GM18502 (cell line): ENCODE results near the gene GOLGA6L10.
"Not testable (repeated sequence)": the region's sequence is repeated elsewhere in the genome, so short reads cannot be mapped to it uniquely, and the experiment has no call there.

ENCODE experiments used
- ATAC-seq: cut with Tn5 transposase; IDR thresholded peaks from one replicate; pipeline ENCODE4 v1.9.1; 2021; ENCODE audit warnings: mild to moderate bottlenecking; ENCODE audit not compliant: unreplicated experiment, poor library complexity

The GOLGA6L10 gene

GRCh38 chr15:82349375-82349774 is at the start of gene GOLGA6L10:
GOLGA6L10 (minus strand) TSS chr15:82349475; CDS start chr15:82349375, 100 bp downstream.
- ATAC-seq = not testable (repeated sequence)

DNA sequence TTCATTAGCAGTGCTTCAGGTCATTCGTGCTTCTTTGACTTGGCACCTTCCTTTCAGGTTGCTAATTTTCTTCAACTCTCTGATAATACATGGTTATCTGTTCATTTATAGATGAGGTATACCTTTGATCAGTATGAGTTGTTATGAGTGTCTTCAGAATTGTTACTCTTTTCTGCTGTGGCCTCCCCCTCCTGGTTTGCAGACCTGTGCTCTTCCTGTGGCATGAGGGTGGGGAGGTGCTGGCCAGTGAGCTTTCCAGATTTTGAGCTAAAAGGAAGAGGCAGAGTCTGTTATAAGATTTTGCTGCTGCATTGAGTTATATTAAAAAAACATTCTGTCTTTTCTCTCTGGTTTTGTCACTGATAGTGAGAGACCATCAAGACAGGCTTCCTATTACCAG is 49.5 kb upstream of the GOLGA6L10 start:
- ATAC-seq = no peak

- no peak for ATAC-seq
These were observed 48.5 kb upstream of the GOLGA6L10 start for GRCh38 chr15:82397817-82398216.

DNA sequence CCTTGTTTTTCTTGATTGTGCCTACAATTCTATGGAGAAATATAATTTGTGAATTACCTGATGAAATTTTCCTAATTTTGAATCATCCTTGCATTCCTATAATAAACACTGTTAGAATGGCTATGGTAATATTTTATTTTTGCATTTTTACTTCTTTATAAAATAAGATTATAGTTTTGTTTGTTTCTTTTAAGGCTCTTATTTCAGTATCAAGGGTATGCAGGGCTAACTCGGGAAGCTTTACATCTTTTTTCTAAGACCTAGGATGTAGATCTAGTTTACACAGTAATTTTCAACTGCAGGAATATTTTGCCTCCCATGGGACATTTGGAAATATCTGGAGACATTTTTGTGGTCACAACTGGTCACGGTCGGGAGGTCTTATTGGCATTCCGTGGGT is 46.5 kb upstream of the GOLGA6L10 start:
- ATAC-seq = not testable (repeated sequence)

DNA sequence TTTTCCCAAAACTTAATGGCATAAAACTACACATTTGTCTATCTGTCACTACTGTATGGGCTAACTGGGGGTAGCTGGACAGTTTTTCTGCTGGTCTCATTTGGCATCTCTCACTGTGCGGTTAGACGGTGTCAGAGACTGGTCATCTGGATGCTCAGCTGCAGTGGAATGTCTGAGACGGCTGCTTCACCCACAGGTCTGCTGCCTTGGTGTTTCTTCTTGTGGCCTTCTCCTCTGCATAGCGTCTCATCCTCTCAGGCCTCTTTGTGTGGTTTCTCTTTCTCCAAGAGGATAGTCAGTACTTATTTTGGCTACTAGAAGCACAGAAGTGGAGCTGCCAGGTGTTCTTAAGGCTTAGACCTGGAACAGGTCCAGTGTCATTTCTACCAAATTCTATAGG is 44.4 kb upstream of the GOLGA6L10 start:
- no peak for ATAC-seq

DNA sequence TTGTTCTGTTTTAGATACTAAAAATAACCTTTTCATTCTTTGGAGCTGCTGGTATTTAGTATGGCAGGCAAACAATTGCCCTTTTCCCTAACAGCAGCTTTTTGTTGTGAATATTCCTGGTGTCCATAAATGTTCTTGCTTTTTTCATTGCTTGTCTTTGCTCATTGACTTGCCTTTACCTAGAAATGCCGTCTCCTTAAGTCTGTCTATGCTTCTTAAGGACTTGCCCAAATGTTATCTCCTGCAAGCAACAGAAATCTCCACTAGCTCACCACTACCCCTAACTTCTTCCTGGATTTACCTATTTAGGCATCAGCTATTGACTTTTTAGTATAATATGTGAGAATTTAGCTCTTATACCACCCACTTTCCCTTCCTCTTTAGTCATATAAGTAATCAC is 42.8 kb upstream of the GOLGA6L10 start:
- not testable (repeated sequence) for ATAC-seq

GRCh38 chr15:82390152-82390551 is 40.9 kb upstream of the GOLGA6L10 start:
- ATAC-seq = not testable (repeated sequence)

DNA sequence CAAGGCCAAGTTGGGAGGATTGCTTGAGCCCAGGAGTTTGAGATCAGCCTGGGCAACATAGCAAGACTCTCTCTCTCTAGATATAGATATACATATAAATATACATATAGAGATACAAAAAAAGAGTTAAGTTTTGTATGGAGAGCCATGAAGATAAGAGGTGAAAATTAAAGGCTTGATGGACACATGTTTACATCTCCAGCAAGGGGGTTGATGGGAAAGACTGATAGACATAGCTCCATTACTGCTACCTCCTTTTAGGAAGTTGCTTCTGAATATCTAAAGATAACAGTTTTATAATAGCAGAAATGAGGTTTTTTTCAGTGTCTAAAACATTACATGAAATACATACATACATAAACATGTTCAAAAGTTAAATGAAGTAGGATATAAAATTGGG is 37.9 kb upstream of the GOLGA6L10 start:
- not testable (repeated sequence) for ATAC-seq

- ATAC-seq = not testable (repeated sequence)
These were observed 32.2 kb upstream of the GOLGA6L10 start for GRCh38 chr15:82381330-82381955.

GRCh38 chr15:82379552-82379951 is 30.3 kb upstream of the GOLGA6L10 start:
- ATAC-seq = not testable (repeated sequence)

DNA sequence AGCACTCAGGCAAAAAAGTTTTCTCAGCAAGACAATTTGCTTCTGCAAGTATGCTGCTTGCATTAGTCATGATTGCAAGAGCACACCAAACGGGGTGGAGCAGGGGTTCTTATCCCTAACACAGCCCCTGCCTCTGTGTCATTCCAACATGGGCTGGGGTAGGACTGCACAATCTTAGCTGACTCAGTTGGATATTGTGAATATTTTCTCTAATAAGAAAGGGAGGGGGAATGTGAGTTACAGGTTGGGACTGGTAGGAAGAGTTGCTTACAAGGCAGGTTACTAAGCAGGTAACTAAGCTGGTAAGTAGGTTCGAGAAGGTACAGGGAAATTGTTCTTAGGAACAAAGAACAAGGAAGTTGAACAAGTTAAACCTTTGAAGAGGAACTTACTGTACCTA is 24.4 kb upstream of the GOLGA6L10 start:
- ATAC-seq = not testable (repeated sequence)

GRCh38 chr15:82371656-82372055 is 22.4 kb upstream of the GOLGA6L10 start:
- ATAC-seq = no peak

DNA sequence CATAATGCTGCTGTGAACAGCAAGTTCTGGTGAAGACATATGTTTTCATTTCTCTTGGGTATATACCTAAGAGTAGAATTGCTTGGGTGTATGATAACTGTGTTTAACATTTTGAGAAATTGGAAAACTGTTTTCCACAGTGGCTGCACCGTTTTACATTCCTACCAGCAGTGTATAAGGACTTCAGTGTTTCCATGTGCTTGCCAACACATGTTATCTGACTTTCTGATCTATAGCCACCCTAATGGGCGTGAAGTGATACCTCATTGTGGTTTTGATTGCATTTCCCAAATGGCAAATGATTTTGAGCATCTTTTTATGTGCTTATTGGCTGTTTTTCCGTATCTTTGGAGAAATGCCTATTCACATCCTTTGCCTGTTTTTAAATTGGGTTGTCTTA is 18.5 kb upstream of the GOLGA6L10 start:
- ATAC-seq = not testable (repeated sequence)

- ATAC-seq = peak; percentile 69
These were observed 16.5 kb upstream of the GOLGA6L10 start for GRCh38 chr15:82365692-82366323.

DNA sequence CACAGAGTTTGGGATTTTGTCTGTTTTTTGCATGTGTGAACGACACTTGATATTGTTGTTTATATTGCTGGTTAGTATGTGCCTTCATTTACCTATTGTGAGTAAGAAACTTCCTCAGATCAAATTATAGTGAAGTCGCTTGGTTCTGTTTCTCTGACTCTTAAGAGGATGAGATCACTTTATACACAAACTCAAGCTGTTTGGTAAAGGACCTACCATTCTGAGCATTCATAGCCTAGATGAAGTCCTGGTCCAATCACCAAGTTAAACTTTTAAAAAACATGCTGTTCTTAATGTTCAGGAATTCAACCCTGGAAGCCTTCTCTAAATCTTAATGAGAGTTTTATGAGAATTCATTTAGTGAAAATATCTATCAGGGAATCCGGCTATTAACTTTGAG is 15.3 kb upstream of the GOLGA6L10 start:
- not testable (repeated sequence) for ATAC-seq

GRCh38 chr15:82362790-82363189 is 13.5 kb upstream of the GOLGA6L10 start:
- ATAC-seq = not testable (repeated sequence)

DNA sequence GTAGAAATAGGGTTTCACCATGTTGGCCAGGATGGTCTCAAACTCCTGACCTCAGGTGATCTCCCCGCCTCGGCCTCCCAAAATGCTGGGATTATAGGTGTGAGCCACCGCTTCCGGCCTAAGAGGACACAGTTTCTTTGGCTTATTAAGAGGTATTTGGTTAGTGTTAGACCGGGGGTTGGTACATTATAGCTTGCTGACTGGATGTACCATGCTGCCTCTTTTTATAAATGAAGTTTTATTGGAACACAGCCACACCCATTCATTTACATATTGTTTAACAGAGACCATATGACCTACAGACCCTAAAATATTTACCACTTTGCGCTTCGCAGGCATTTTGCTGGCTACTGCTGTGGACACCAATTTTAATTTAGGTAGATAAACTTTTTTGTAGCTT is 11.3 kb upstream of the GOLGA6L10 start:
- ATAC-seq = not testable (repeated sequence)

GRCh38 chr15:82355055-82355454 is 5.8 kb upstream of the GOLGA6L10 start:
- ATAC-seq = not testable (repeated sequence)

DNA sequence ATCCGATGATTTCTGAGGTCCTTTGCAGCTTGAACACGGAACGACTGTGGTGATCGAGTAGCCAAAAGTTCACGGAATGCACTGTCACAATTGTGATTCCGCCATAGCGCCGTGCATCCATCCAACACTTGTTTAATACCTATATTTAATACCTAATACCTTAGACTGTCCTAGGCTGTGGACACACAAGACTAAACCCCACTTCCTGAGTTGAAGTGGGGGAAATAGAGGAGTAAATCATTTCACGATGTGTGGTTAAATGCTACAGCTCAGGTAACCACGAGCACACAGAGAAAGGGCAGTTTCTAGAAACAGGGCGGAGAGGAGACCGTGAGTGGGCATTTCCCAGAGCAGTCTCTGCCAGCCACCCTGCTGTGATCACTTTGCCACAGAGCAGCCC is 5.3 kb upstream of the GOLGA6L10 start:
- not testable (repeated sequence) for ATAC-seq

- not testable (repeated sequence) for ATAC-seq
These were observed 1.6 kb downstream of the GOLGA6L10 start for GRCh38 chr15:82347645-82348044.

- ATAC-seq = not testable (repeated sequence)
These were observed 4.1 kb downstream of the GOLGA6L10 start for GRCh38 chr15:82345176-82345575.

DNA sequence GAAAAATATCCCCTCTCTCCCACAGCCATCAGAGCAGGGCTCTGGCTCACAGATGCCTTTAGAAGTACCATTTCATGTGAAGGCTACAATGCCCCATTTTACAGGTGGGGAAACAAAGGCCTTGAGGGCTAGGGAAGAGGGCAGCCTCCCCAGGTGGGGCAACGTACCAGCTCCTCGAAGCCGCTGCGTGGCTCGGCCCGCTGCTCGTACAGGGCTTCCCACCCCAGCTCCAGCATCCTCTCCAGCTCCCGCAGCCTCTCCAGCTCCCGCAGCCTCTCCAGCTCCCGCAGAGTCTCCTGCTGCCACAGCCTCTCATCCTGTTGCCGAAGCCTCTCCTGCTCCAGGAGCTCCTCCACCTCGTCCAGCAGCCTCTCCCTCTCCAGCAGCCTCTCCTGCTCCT is 4.9 kb downstream of the GOLGA6L10 start:
- not testable (repeated sequence) for ATAC-seq
